Memory B cell (primary cell): ENCODE data around the gene NLGN1.

Source experiments
- ATAC-seq: fragments of 150-1000 bp; cut with Tn5 transposase; 2 replicates; pipeline ENCODE4 v1.10.0; 2021; ENCODE audit warnings: low read depth, mild to moderate bottlenecking, moderate library complexity
- DNase-seq, 2 donors: peaks; one replicate each; pipeline ENCODE4 v3.0.0; 2022; ENCODE audit warnings: low spot score in 2 of 2
- H3K27ac Mint-ChIP-seq: one replicate; pipeline ENCODE4 v1.8.0; 2022; ENCODE audit warnings: mild to moderate bottlenecking, moderate library complexity, mixed read lengths
- H3K27me3 Mint-ChIP-seq: one replicate; pipeline ENCODE4 v1.8.0; 2022; ENCODE audit warnings: mixed read lengths
- H3K36me3 Mint-ChIP-seq: one replicate; pipeline ENCODE4 v1.8.0; 2022; ENCODE audit warnings: mild to moderate bottlenecking, mixed read lengths
- H3K4me1 Mint-ChIP-seq: one replicate; pipeline ENCODE4 v1.8.0; 2022; ENCODE audit warnings: mixed read lengths
- H3K4me3 Mint-ChIP-seq: one replicate; pipeline ENCODE4 v1.8.0; 2022; ENCODE audit warnings: mild to moderate bottlenecking, moderate library complexity, mixed read lengths
- H3K9me3 Mint-ChIP-seq: one replicate; pipeline ENCODE4 v1.8.0; 2022; ENCODE audit warnings: mixed read lengths

The NLGN1 gene

GRCh38 chr3:174332391-174332790, 934.8 kb downstream of the NLGN1 start:
- no peaks in the 10 kb centered on the region for H3K36me3 Mint-ChIP-seq
- ATAC-seq (no peak), DNase-seq (no peak)
- no peak overlapping the region for H3K4me3 Mint-ChIP-seq
- H3K27ac Mint-ChIP-seq: no peak overlapping the region
- H3K27me3 Mint-ChIP-seq: no peaks in the 10 kb centered on the region
- no peaks in the 10 kb centered on the region for H3K4me1 Mint-ChIP-seq
- H3K9me3 Mint-ChIP-seq: peaks cover 14% of the 10 kb centered on the region

GRCh38 chr3:174333640-174334039, 936.1 kb downstream of the NLGN1 start:
- Mint-ChIP-seq H3K4me1 (no peaks in the 10 kb centered on the region), H3K36me3 (no peaks in the 10 kb centered on the region), H3K27me3 (no peaks in the 10 kb centered on the region), H3K27ac (no peak overlapping the region), H3K4me3 (no peak overlapping the region), H3K9me3 (peaks cover 15% of the 10 kb centered on the region)
- no peak for ATAC-seq
- no peak for DNase-seq

GRCh38 chr3:174334111-174334510, 936.6 kb downstream of the NLGN1 start:
- H3K4me1 Mint-ChIP-seq: no peaks in the 10 kb centered on the region
- H3K36me3 Mint-ChIP-seq: no peaks in the 10 kb centered on the region
- peaks cover 14% of the 10 kb centered on the region for H3K9me3 Mint-ChIP-seq
- H3K27me3 Mint-ChIP-seq: no peaks in the 10 kb centered on the region
- DNase-seq (no peak), ATAC-seq (no peak)
- H3K27ac Mint-ChIP-seq: no peak overlapping the region
- H3K4me3 Mint-ChIP-seq: no peak overlapping the region

GRCh38 chr3:174335324-174335723, 937.8 kb downstream of the NLGN1 start:
- Mint-ChIP-seq H3K4me3 (no peak overlapping the region), H3K27me3 (no peaks in the 10 kb centered on the region), H3K9me3 (peaks cover 12% of the 10 kb centered on the region), H3K27ac (no peak overlapping the region), H3K36me3 (no peaks in the 10 kb centered on the region), H3K4me1 (no peaks in the 10 kb centered on the region)
- ATAC-seq (no peak), DNase-seq (no peak)

GRCh38 chr3:174335910-174336309, 938.4 kb downstream of the NLGN1 start:
- Mint-ChIP-seq H3K27ac (no peak overlapping the region), H3K27me3 (no peaks in the 10 kb centered on the region), H3K36me3 (no peaks in the 10 kb centered on the region), H3K4me3 (no peak overlapping the region), H3K9me3 (peaks cover 10% of the 10 kb centered on the region), H3K4me1 (no peaks in the 10 kb centered on the region)
- ATAC-seq: no peak
- no peak for DNase-seq
